ENCODE results near the gene SPATA13. TPM values are rescaled to one million over a fixed set of nuclear protein-coding genes. Genes with fewer than 3 reads are reported as not detected.
A peak's percentile ranks its signal among the peaks of the same experiment; 100 is the strongest.

The SPATA13 gene
- total RNA-seq, 1 donor from 2014 or later = 8.4 TPM

DNA sequence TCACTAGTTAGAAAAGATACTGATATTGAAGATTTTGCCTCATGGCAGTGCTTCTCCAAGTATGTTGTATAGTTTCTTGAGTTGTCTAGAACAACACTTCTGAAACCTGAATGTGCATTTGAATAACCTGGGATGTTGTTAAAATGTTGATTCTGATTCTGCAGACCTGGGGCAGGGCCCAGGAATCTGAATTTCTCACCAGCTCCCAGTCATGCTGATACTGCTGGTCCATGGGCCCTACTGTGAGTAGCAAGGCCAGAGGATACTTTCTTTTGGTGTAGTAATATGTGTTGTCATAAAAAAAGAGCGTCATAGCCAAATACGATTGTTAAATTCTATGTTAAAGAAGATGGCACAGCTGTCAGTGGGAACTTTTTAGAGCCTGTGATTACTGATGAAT is 107.3 kb downstream of the SPATA13 start:
- H3K27me3 ChIP-seq (ENCODE audit: low read depth) = no peaks in the 10 kb centered on the region
- TF ChIP-seq, protein P1, sequence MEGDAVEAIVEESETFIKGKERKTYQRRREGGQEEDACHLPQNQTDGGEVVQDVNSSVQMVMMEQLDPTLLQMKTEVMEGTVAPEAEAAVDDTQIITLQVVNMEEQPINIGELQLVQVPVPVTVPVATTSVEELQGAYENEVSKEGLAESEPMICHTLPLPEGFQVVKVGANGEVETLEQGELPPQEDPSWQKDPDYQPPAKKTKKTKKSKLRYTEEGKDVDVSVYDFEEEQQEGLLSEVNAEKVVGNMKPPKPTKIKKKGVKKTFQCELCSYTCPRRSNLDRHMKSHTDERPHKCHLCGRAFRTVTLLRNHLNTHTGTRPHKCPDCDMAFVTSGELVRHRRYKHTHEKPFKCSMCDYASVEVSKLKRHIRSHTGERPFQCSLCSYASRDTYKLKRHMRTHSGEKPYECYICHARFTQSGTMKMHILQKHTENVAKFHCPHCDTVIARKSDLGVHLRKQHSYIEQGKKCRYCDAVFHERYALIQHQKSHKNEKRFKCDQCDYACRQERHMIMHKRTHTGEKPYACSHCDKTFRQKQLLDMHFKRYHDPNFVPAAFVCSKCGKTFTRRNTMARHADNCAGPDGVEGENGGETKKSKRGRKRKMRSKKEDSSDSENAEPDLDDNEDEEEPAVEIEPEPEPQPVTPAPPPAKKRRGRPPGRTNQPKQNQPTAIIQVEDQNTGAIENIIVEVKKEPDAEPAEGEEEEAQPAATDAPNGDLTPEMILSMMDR (IDR thresholded peaks at IDR 0.05; ENCODE audit: borderline replicate concordance) = no peak
- peak overlapping the region; percentile 43 for H3K4me3 ChIP-seq
- H3K4me1 ChIP-seq = peaks cover 60% of the 10 kb centered on the region
- H3K9me3 ChIP-seq (replicated peaks) = no peaks in the 10 kb centered on the region
- no peak for DNase-seq
- no peaks in the 10 kb centered on the region for H3K36me3 ChIP-seq
- intact Hi-C loops (cut with micrococcal nuclease) = no loop called here
- H3K27ac ChIP-seq (replicated peaks) = peak overlapping the region; percentile 76

- TF ChIP-seq, protein P1 (IDR thresholded peaks at IDR 0.05; ENCODE audit: borderline replicate concordance) = no peak
- Histone ChIP-seq H3K4me3 (no peak overlapping the region), H3K4me1 (peaks cover 62% of the 10 kb centered on the region), H3K27ac (replicated peaks) (peak overlapping the region; percentile 91), H3K27me3 (ENCODE audit: low read depth) (no peaks in the 10 kb centered on the region), H3K36me3 (no peaks in the 10 kb centered on the region), H3K9me3 (replicated peaks) (no peaks in the 10 kb centered on the region)
- intact Hi-C loops (cut with micrococcal nuclease) = no loop called here
- no peak for DNase-seq
These were observed 109.3 kb downstream of the SPATA13 start for GRCh38 chr13:24269821-24270220.

GRCh38 chr13:24270639-24271141 is 110.2 kb downstream of the SPATA13 start:
- Histone ChIP-seq H3K4me1 (peaks cover 65% of the 10 kb centered on the region), H3K27ac (replicated peaks) (peak overlapping the region; percentile 91), H3K9me3 (replicated peaks) (no peaks in the 10 kb centered on the region), H3K27me3 (ENCODE audit: low read depth) (no peaks in the 10 kb centered on the region), H3K4me3 (peak overlapping the region; percentile 57), H3K36me3 (no peaks in the 10 kb centered on the region)
- intact Hi-C loops (cut with micrococcal nuclease) = no loop called here
- DNase-seq = peak; percentile 65
- TF ChIP-seq, protein P1 (IDR thresholded peaks at IDR 0.05; ENCODE audit: borderline replicate concordance) = peak; percentile 21

DNA sequence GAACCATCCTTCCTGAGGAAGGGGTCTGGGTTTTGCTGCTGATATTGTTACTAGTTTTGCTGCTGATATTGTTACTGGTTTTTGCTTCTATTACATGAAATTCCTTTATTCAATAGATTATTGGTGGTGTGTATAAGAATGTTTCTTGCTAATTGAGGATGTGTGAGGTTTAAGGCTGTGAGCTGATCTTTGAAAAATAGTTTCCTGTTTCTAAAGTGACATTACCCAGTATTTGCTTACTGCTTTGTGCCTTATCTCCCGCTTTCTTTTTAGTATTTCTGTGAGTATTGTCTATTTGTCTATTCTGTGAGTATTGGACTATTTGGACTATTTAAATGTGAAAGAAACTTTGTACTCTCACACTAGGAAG is 110.7 kb downstream of the SPATA13 start:
- Histone ChIP-seq H3K36me3 (no peaks in the 10 kb centered on the region), H3K4me1 (peaks cover 67% of the 10 kb centered on the region), H3K9me3 (replicated peaks) (no peaks in the 10 kb centered on the region), H3K27ac (replicated peaks) (peak overlapping the region; percentile 91), H3K4me3 (peak overlapping the region; percentile 57), H3K27me3 (ENCODE audit: low read depth) (no peaks in the 10 kb centered on the region)
- no peak for DNase-seq
- intact Hi-C loops (cut with micrococcal nuclease) = no loop called here
- TF ChIP-seq, protein P1 (IDR thresholded peaks at IDR 0.05; ENCODE audit: borderline replicate concordance) = no peak

GRCh38 chr13:24271601-24272451 is 111.3 kb downstream of the SPATA13 start:
- Histone ChIP-seq H3K9me3 (replicated peaks) (no peaks in the 10 kb centered on the region), H3K36me3 (no peaks in the 10 kb centered on the region), H3K27me3 (ENCODE audit: low read depth) (no peaks in the 10 kb centered on the region), H3K27ac (replicated peaks) (peak overlapping the region; percentile 91), H3K4me3 (peak overlapping the region; percentile 57), H3K4me1 (peaks cover 67% of the 10 kb centered on the region)
- DNase-seq = peak; percentile 75
- TF ChIP-seq, protein P1 (IDR thresholded peaks at IDR 0.05; ENCODE audit: borderline replicate concordance) = no peak
- intact Hi-C loops (cut with micrococcal nuclease) = no loop called here

Measured in left ventricle myocardium inferior (tissue), 1 donor.